Activated CD4-positive, alpha-beta T cell treated with anti-CD3 and anti-CD28 coated beads, Interleukin-10, Interleukin-2, amounts not matched to agents 100 ng/mL and 50 ng/mL, durations not matched to agents 16 hours and 8 hours (primary cell): Measurements from ENCODE around the gene TANGO2.
A peak's percentile ranks its signal among the peaks of the same experiment; 100 is the strongest.

Experiments used
- DNase-seq: peaks from one replicate; pipeline ENCODE4 v3.0.0-alpha.2; 2020

Gene TANGO2, protein sequence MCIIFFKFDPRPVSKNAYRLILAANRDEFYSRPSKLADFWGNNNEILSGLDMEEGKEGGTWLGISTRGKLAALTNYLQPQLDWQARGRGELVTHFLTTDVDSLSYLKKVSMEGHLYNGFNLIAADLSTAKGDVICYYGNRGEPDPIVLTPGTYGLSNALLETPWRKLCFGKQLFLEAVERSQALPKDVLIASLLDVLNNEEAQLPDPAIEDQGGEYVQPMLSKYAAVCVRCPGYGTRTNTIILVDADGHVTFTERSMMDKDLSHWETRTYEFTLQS

DNA sequence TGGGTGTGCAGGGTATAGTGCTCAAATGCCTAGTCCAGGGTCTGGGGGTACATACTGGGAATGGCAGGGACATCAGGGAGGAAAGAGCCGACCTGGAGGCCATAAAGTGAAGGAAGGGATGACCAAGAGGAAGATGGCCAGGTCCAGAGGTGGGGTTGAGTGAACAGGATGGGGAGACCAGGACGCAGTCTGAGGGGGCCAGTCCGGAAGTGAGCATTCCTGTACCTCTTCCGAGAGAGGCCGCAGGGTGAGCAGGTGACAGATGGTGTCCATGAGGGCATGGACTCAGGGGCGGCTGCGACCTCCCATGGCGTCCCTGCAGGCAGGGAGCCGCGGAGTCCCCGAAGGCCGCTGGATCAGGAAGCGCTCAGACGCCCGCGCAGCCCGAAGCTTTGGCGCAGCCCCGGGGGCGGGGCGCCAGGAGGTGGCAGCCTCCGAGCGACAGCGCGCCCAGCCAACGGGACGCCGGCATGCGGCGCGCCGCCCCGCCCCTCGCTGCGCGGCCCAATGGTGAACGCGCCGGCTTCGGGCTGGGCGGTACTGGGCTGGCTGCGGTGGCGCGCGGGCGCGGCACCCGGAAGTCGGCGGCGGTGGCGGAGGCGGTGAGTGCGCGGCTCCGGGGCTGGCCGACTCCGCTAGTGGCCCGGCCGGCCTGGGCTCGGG lies at the start of gene TANGO2:
TANGO2 (plus strand) TSS at position 578 of the 663 bp plus-strand sequence. CDS start 15,689 bp downstream, outside the sequence.
- DNase-seq, result peak; percentile 96

DNA sequence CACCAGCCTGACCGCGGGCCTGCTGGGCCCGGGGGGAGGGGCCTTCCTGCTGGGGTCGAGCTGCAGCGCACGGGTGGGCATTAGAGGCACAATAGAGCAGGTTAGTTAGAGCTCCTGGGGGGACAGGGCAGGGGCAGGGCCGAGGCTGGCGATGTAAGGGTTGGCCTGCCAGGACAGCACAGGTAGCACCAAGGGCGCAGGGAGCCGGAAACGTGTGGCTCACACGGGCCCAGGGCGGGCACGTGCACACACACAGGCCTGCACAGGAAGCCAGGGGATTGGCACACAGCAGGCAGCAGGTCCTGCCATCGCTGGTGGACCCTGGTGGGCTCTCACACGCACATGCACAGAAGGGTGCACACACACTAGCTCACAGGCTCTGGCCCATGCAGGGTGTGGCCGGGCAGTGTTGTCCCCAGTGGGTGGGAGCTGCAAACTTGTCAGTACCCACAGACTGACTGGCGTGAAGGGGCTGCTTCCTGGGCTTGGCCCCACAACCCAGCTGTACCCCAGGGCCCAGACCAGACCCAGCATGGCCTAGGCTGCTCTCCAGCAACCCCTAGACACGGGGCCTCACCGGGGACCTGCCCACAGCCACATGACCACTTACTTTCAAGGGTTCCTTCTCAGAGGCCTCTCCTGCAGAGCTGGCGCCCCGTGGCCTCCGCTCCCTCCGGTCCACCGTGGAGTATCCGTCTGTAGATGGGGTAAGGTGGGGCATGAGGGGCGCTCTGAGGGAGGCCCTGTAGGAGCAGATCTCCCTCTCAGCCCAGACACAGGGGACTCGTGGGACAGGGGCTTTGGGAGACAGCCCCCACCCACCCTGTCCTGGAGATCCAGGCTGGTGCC lies 49.4 kb upstream of the TANGO2 start:
- no peak for DNase-seq

DNA sequence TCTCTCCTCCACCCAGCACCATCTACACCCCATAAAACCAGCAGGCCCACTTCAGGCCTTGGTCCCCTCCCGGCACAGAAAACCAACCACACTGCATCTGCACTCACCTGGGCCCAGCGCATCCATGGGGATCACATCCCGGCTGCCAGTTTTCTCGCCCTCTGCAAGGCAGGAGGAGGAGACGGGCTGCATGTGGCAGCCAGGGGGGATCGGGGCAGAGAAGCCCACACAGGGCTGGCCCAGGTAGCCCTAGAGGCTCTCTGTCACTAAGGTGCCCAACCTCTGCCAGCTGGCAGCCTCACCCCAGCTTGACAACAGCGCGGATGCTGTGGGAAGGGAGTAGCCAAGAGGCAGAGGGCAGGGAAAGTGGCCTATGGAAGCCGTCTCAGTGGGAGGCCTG lies 48.7 kb upstream of the TANGO2 start:
- no peak for DNase-seq

DNA sequence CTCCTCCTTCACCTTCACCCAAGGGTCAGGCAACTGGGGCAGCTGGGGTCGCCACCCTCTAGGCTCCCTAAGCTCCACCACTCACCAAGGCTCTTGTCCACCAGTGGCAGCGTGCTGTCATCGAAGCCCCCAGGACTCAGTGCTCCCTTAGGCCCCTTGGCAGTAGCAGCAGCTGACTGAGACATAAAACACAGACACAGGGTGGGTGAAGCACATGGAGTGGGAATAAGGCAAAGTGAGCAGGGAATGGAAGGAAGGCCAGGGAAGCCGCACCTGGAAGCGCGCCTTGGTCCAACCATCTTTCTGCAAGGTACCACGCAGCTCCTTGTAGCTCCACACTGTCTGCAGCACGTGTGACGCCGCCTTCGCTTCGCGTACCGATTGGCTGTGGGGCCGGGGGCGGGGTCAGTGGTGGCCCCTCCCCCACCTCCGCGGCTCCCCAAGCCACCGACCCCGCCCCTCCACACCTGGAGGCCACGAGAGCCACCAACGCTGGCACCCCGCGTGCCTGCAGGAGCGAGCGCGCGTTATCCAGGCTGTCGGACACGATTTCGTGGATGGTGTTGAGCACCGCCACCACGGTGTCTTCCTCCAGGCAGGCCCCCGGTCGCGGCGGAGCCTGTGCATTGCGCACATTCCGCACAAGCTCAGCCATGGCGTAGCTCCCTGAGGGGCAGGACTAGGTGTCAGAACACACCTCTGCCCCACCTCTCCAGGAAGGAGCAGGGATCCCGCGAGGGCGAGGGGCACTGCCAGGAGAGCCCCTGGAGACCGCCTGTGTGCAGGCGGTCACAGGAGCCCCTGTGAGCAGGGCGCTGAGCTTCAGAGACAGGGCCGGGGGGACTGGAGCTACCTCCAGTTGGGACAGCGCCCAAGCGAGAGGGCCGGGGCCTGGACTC lies 48.0 kb upstream of the TANGO2 start:
- DNase-seq, result no peak

DNA sequence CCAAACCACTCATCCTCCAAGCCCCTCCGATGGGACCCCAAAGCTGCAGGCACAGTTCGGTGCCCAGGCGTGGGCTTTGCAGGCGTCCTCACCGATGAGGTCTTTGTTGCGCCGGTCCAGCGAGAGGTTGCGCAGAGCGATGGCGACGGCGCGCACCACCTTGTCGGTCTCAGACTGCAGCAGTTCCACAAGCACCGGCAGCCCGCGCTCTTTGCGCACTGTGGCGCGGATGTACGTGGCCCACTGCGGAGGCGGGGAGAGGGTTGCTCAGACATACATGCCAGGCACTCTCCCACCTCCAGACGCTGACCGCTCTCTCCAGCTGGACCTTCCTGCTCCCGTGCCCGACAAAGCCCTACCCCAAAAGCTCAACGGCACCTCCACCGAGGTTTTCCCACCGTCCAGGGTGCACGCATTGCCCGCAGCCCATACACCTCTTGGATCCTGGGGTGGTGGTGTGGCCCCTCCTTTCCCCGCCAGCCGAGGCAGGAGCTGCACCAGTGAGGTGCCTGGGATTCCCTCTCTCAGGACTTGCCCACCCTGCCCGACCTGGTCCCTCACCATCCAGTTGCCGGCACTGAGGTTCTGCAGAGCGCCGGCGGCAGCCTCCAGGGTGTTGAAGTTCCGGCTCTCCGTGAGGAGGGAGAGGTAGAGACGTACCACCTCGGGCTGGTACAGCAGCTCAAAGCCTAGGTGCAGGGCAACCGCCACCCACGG lies 47.2 kb upstream of the TANGO2 start:
- DNase-seq, result no peak

DNA sequence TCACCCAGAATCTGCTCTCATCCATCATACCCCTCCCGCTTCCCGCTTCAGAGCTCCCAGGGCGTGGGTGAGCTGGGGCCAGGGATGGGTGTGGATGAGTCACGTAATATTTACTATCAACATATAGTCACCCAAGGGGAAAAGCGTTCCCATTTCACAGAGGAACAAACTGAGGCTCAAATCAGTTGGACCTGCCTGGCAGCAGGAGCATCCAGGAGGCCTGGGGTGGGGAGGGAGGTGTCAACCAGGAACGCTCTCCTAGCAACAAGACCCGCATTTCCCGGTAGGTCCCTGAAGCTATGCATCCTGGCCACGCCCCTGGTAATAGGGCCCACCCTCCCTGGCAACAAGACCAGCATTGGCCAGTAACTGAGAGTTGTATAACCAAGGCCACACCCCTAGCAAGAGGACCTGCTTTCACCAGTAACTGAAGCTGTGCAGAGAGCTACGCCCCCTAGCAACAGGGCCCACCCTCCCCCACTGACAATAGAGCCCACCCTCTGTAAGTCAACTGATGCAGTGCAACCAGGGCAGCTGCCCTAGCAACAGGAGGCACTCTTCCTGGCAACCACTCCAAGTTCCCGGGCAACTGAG lies 46.5 kb upstream of the TANGO2 start:
- DNase-seq, result peak; percentile 44

DNA sequence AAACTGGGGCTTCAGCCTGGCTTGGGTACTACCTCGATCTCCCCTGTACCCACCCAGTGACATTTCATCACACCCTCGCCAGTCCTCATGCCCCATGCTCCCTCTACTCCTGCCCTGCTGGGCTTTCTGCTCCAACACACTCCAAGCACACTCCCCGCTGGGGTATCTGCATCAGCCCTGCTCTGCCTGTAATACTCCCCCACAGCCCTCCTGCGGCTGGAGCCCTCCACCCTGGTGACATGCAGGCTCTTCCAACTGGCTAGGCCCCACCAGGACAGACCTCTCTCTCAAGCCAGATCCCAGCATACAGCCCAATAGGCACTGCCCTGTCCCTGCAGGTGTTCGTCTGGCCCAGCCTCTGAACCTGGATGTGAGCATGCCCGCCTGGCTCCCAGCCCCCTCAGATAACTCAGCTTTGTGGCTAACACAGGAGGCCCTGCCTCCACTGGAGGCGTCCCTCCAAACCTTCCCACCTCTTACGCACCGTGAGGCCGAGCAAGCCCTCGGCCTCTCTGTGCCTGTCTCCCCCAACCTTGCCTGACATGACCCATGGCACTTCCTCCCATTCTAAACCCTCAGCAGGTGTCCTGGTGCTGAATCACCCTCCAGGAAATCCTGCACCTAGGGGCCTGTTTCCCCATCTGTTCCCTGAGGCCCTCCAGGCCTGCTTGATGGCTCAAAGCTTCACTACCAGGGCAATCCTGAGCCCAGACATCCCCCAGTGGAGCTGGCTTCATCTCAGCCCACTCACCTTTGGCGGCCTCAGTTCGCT lies 45.8 kb upstream of the TANGO2 start:
- no peak for DNase-seq

DNA sequence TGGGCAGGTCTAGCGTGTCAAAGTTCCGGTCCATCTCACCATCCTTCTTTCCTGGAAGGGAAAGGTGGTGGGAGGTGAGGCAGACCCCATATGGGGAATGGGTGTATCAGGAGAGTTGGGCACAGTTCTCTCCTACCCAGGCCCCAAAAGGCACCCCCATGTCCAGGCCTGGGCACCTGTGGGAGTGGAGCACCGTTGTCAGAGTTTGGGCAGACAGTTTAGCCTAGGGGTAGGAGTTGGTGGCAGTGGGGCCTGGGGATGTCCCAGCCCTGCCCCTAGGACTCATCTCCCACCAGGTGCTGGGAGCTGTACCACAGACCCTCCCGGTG lies 45.2 kb upstream of the TANGO2 start:
- DNase-seq, result no peak

DNA sequence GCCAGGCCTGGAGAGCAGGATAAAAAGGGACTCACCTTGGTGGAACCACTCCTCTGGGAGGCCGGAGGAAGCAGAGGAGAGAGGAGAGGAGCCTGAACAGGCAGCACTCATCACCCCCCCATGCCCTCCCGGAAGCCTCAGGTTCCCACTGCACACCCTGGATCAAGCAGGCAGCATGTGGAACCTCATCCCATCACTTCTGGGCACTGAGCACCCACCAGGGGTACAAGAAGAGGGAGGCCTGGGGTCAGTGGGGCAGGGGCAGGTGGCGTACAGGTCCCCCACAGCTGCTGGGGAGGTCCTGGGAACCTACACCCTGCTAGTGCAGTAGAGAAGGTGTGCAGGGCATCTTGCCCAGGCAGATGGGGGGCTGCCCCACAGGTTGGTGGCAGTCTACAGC lies 44.2 kb upstream of the TANGO2 start:
- no peak for DNase-seq

DNA sequence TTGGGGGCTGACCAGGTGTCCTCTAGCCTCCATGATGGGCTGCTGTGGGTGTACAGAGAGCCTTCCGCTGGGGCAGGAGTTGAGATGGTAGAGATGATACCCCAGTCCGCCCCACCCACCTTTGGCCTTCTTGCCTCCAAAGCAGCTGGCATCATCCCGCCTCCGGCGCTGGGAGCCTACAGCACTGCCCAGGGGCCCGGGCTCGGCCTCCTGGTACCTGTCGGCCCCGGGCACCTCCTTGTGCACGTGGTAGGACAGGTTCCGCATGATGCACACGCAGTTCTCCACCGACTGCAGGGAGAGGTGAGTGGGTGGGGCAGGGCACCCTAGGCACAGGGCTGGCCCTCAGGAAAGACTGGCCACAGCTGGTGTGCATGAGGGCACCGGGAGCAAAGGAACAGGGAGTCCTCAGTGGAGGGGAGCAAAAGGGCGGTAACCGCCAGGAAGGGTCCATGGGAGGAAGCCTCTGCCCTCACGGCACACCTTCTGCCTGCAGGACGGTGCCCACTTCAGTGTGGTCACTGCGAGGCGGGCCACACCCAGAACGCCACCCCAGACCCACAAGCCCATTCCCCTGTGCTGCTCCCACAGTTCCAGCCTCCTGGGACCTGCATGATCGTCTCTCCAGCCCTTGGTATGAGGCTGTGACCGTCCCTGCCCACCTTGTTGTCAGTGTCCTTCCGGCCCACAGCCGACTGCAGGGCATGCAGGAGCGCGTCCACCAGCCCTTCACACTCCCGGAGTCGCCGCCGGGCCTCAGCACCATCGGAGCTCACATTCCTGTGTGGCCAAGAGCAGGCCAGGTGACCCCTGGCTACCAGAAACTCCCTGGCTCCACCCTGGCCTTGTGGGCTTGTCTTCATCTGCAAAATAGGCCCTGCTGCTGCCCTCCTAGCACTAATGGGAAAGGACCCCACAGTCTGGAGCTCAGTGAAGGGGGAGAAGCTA lies 43.3 kb upstream of the TANGO2 start:
- no peak for DNase-seq

DNA sequence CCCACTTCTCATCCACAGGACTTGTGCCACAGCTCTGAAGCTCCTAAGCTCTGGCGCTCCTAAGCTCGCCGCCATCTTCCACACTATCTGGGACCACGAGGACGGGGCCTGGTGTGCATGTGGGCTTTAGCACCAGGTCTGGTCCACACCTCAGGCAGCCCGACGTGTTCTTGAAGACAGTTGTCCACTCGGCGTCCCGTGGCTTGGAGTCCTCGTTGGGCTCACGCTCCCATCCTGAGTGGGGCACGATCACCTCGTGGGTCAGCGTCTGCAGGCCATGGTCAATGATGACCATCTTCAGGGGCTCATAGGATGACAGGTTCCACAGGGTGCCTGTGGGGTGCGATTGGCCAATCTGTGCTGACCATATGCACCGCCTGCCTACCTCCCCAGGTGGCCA lies 42.2 kb upstream of the TANGO2 start:
- DNase-seq, result no peak

DNA sequence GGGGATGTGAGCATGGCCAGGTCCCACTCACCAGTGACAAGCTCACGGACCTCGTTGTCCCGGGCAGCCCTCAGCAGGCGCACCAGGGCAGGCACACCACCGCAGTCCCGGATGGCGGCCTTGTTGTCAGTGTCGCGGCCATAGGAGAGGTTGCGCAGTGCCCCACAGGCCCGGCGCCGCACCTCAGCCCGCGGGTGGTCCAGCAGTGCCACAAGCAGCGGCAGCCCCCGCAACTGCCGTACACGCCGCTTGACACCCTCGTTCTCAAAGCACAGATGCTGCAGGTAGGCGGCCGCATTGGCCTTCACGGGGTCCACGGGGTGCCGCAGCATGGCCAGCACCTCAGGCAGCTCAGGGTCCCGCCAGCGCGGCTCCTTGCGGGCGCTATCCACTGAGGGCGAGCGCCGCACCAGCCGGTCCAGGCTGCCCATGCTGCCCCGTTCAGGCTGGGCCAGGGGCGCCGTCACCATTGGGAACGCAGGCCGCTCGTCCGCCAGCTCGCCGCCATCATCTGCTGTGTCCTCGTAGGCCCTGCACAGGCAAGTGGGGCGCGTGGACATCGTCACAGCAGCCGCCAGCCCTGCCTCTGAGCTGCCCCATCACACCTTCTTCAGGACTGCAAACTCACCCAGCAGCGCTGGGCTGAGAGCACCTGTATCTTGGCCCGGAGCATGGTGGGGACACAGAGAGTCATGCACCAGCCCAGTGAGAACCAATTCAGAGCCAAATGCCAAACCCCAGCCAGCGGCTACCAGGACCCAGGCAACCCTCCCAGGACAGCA lies 41.0 kb upstream of the TANGO2 start:
- no peak for DNase-seq

DNA sequence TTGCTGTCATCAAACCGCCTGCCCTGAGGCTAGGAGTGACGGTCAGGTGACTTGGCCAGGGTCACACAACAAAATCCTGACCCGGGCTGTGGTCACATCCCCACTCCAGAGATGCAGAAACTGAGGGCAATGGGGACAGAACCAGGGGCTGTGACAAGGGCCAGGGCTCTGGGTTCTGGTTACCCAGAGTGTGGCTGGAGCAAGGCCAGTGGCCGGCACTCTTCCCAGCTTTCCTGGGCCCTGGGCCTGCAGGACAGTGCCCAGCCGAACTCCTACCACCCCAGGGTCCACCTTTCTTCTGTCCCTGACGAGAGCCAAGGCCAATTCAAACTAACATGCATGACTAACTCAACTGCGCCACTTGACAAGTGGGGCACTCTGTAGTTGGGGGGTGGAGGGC lies 40.1 kb upstream of the TANGO2 start:
- no peak for DNase-seq

DNA sequence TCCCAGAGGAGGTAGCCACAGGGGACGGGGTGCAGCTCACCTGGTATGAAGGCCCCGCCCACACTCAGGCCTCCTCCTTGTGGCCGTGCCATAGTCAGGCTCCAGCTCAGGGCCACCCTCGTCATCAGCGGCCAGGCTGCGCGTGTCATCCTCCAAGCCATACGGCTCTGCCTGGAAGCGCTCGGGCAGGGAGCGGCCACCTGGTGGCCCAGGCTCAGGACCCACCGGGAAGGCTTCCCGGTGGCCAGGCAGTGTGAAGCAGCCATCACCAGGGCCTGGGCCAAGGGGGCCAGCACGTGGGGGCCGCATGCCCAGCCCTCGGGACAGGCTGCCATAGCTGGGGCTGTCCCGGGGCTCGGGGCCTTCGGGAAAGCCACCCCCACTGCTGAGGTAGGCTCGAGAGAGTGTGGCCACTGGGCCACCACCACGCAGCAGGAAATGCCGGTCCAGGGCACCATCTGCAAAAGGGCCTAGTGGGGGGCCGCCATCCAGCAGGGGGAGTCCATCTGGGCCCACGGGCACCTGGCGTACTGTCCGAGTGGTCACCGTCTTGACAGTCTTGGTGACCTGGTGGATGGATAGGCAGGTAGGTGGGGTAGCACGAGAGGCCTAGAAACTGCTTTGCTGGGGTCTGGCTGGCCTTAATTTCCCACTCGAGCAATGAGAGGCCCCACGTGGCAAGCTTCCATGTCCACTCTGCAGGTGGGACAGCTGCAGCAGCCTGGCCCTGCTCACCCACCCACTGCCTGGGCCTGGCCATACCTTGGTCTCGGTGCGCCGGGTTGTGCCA lies 39.5 kb upstream of the TANGO2 start:
- DNase-seq, result no peak

DNA sequence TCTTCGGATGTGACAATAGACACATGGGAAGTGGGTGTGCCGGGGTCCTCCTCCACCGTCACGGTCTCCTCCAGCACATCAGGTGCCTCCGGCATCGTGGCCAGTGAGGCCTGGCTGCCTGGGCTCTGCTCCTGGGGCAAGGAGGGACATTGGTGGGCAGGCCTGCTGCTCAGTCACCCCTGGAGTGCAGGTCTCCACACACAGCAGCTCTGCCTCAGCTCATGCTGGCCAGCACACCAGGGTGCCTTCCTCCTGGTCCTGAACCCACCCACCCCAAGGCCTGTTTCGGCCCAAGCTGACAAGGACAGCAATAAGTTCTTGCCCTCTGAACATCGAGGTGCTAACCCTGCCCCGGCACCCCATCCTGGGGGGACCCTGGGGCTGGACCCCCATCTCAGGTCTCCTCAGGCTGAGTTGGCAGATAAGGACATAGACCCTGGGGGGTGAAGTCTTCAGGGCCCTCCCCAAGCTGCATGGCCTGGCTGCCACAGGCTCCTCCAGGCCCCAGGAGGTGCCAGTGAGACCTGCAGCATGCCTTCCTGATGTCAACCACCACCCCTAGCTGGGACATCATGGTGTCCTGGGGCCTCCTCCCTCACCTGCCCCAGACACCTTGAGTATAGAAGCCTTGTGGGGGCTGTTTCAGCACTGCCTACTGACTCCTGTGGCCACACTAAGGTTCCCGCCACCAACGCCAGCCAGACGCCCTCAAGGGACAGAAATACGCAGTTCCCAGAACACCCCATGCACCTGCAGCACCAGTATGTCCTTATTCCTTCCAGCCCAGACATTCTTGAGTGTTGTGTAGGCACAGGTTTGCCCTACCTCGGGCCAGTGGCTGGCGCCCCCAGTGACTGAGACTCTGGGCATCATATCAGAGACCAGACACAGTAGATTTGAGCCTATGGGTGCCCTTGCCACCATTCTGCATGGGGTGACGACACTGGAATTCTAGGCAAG lies 38.7 kb upstream of the TANGO2 start:
- DNase-seq, result no peak

DNA sequence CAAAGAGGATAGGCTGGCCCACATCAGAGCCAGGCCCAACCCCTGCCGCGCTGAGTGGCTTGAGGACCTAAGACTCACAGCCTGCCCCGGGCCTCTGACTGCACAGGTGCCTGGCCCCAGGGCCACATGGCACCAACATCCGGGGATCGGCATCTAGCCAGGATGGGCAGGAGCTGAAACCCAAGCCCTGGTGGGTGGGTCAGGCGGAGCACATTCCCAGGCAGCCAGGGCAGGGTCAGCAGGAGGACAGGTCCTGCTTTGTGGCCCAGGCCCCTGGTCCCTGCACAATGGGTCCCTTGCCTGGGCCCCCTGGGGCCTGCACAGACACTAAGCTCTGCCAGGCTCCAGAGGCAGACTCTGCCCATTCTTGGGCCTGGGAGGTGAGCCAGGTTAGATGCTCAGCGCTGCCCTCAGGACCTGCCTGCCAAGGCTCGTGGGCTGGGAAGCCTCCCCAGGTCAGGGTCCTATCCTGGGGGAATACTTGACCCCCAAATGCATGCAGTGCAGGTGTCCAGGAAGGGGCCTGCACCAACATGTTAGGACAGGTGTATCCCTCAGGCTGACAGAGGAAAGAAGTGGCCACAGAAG lies 37.8 kb upstream of the TANGO2 start:
- no peak for DNase-seq

DNA sequence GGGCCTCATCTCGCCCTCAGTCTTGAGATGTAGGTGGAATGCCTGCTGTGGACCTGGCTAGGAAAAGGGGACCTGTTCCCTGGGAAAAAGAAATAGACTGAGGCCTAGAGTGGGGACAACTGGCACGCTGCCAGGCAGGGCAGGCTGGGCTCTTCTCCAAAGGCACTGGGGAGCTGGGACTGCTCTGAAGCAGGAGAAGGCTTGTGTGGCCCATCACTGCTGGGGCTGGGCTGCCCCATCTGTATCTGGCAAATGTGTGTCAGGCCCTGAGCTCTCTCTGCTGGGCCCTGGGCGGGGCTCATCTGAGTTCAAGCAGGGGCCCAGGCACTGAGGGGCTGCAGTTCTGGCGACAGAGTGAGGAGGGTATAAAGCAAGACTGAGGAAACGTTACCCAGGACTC lies 37.2 kb upstream of the TANGO2 start:
- no peak for DNase-seq
